ENCODE results near the gene TSPAN33. TPM values are rescaled to one million over a fixed set of nuclear protein-coding genes. Genes with fewer than 3 reads are reported as not detected.

TSPAN33 gene
- total RNA-seq, 1 donor from 2014 or later: 9.5 TPM

- H3K27ac ChIP-seq: no peak overlapping the region
- TF ChIP-seq CTCF (IDR thresholded peaks at IDR 0.05): no peak
- H3K9me3 ChIP-seq: no peaks in the 10 kb centered on the region
- DNase-seq (no peak), ATAC-seq (peak in 1 of 2 donors; percentile 42)
- intact Hi-C loops (cut with DNase I): no loop called here
- H3K4me3 ChIP-seq: no peak overlapping the region
- no peaks in the 10 kb centered on the region for H3K36me3 ChIP-seq
- H3K4me1 ChIP-seq: peaks cover 19% of the 10 kb centered on the region
- H3K27me3 ChIP-seq (ENCODE audit: low read depth): peaks cover 32% of the 10 kb centered on the region
Observed at GRCh38 chr7:129150199-129150996, 5.9 kb downstream of the TSPAN33 start.

- intact Hi-C loops (cut with DNase I): no loop called here
- no peaks in the 10 kb centered on the region for H3K36me3 ChIP-seq
- peaks cover 63% of the 10 kb centered on the region for H3K27me3 ChIP-seq (ENCODE audit: low read depth)
Observed at GRCh38 chr7:129157651-129158050, 13.1 kb downstream of the TSPAN33 start.

GRCh38 chr7:129159539-129159938 is 15.0 kb downstream of the TSPAN33 start:
- TF ChIP-seq CTCF (IDR thresholded peaks at IDR 0.05): no peak
- no peaks in the 10 kb centered on the region for H3K36me3 ChIP-seq
- no peak for ATAC-seq

More at GRCh38 chr7:129157651-129158050, 13.1 kb downstream of the TSPAN33 start:
- DNase-seq: no peak
- Histone ChIP-seq H3K4me1 (no peaks in the 10 kb centered on the region), H3K4me3 (no peak overlapping the region), H3K27ac (no peak overlapping the region), H3K9me3 (no peaks in the 10 kb centered on the region)
- no peak for ATAC-seq
- no peak for TF ChIP-seq CTCF (IDR thresholded peaks at IDR 0.05)

GRCh38 chr7:129160161-129160905 is 15.8 kb downstream of the TSPAN33 start:
- peaks cover 60% of the 10 kb centered on the region for H3K27me3 ChIP-seq (ENCODE audit: low read depth)
- intact Hi-C loops (cut with DNase I): no loop called here

More at GRCh38 chr7:129159539-129159938, 15.0 kb downstream of the TSPAN33 start:
- Histone ChIP-seq H3K27me3 (ENCODE audit: low read depth) (peaks cover 63% of the 10 kb centered on the region), H3K27ac (no peak overlapping the region), H3K4me3 (no peak overlapping the region), H3K9me3 (no peaks in the 10 kb centered on the region), H3K4me1 (no peaks in the 10 kb centered on the region)
- no peak for DNase-seq
- intact Hi-C loops (cut with DNase I): no loop called here

More at GRCh38 chr7:129160161-129160905, 15.8 kb downstream of the TSPAN33 start:
- H3K36me3 ChIP-seq: no peaks in the 10 kb centered on the region
- H3K4me1 ChIP-seq: no peaks in the 10 kb centered on the region
- H3K4me3 ChIP-seq: no peak overlapping the region
- H3K9me3 ChIP-seq: no peaks in the 10 kb centered on the region
- no peak for DNase-seq
- peak; percentile 87 to 95 for ATAC-seq
- no peak overlapping the region for H3K27ac ChIP-seq
- TF ChIP-seq CTCF (IDR thresholded peaks at IDR 0.05): no peak
